Measurements from ENCODE around the gene ISCA2.

DNA sequence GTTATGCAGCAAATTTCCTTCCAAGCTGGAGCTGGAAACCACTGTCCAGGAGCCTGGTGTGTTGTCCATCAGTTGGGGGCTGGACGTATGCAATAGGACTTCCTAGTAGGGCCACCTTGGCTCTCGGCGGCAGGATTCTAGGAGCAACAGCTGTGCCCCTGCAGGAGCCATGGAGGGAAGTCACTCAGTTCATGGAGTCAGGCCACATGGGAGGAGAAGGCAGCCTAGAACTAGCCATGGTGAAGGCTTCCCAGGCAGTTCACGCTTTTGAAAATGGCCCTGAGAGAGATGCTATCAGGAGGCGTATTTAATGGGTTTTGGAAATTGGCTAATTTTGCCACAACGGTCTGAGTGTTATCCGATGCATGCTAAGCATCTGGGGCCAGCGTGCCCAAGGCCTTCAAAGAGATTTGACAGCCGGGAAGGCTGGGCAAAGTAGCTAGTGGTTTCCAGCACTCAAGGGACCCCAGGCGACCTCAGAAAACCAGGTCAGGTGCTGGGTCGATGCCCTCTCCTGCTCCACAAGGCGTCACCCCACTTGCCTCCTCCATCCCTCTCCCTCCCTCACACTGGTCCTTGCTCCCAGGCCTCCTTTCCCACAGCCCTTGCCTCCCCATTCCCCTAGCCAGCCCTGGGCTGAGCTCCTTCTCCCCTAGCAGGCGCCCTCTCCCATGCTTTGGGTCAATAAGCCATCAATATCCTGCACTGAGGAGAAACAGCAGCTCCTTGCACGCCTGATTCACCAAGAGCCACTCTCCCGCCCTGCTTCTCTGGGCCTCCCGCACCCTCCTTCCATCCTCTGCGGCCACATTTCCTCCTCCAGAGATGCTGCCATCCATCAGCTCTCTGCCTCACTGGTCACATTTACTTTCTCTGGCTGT, 36.6 kb upstream of the ISCA2 start:
- TF ChIP-seq, protein P1, sequence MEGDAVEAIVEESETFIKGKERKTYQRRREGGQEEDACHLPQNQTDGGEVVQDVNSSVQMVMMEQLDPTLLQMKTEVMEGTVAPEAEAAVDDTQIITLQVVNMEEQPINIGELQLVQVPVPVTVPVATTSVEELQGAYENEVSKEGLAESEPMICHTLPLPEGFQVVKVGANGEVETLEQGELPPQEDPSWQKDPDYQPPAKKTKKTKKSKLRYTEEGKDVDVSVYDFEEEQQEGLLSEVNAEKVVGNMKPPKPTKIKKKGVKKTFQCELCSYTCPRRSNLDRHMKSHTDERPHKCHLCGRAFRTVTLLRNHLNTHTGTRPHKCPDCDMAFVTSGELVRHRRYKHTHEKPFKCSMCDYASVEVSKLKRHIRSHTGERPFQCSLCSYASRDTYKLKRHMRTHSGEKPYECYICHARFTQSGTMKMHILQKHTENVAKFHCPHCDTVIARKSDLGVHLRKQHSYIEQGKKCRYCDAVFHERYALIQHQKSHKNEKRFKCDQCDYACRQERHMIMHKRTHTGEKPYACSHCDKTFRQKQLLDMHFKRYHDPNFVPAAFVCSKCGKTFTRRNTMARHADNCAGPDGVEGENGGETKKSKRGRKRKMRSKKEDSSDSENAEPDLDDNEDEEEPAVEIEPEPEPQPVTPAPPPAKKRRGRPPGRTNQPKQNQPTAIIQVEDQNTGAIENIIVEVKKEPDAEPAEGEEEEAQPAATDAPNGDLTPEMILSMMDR (conservative IDR thresholded peaks at IDR 0.05) = no peak
- TF ChIP-seq ZFX (IDR thresholded peaks at IDR 0.05) = no peak

Measured in C4-2B (cell line).